Hematopoietic multipotent progenitor cell (in vitro differentiated cells): ENCODE results near the gene DOCK1. TPM values are rescaled to one million over a fixed set of nuclear protein-coding genes. Genes with fewer than 3 reads are reported as not detected.

Experiments used
- DNase-seq, 3 donors: peaks; one replicate each; pipeline ENCODE4 v3.0.0-alpha.2; 2011 to 2015; ENCODE audit warnings: low read depth in 2 of 3, low spot score in 2 of 3
- total RNA-seq: library from RNA; depleted of rRNA; stranded (reverse); fragments of >200 nt; gene quantifications from one replicate; pipeline ENCODE4 v1.2.3, GENCODE V29; 2012

DOCK1 gene
- total RNA-seq, 1 donor: 27.5 TPM

GRCh38 chr10:127368929-127369328 is 463.7 kb downstream of the DOCK1 start:
- no peak for DNase-seq

GRCh38 chr10:127370601-127371000 is 465.4 kb downstream of the DOCK1 start:
- DNase-seq: no peak

GRCh38 chr10:127372361-127372760 is 467.1 kb downstream of the DOCK1 start:
- DNase-seq: no peak

- DNase-seq: peak in 2 of 3 donors; percentile 1 to 9
These were observed 468.9 kb downstream of the DOCK1 start for GRCh38 chr10:127374074-127374680.

- no peak for DNase-seq
These were observed 469.7 kb downstream of the DOCK1 start for GRCh38 chr10:127374901-127375300.

GRCh38 chr10:127375461-127375860 is 470.2 kb downstream of the DOCK1 start:
- no peak for DNase-seq

GRCh38 chr10:127376071-127376470 is 470.8 kb downstream of the DOCK1 start:
- DNase-seq: no peak

GRCh38 chr10:127378628-127379027 is 473.4 kb downstream of the DOCK1 start:
- no peak for DNase-seq

- no peak for DNase-seq
These were observed 479.3 kb downstream of the DOCK1 start for GRCh38 chr10:127384532-127384931.

- no peak for DNase-seq
These were observed 479.8 kb downstream of the DOCK1 start for GRCh38 chr10:127385066-127385465.

- no peak for DNase-seq
These were observed 481.5 kb downstream of the DOCK1 start for GRCh38 chr10:127386606-127387327.

GRCh38 chr10:127391875-127392274 is 486.6 kb downstream of the DOCK1 start:
- no peak for DNase-seq

GRCh38 chr10:127392351-127393235 is 487.4 kb downstream of the DOCK1 start:
- DNase-seq: no peak

- no peak for DNase-seq
These were observed 493.1 kb downstream of the DOCK1 start for GRCh38 chr10:127398140-127398970.

- no peak for DNase-seq
These were observed 493.7 kb downstream of the DOCK1 start for GRCh38 chr10:127398971-127399365.

GRCh38 chr10:127399668-127400067 is 494.4 kb downstream of the DOCK1 start:
- DNase-seq: no peak

- DNase-seq: no peak
These were observed 495.0 kb downstream of the DOCK1 start for GRCh38 chr10:127400216-127400615.

GRCh38 chr10:127402596-127403409 is 497.6 kb downstream of the DOCK1 start:
- DNase-seq: no peak

- DNase-seq: no peak
These were observed 500.0 kb downstream of the DOCK1 start for GRCh38 chr10:127405221-127405620.
